ENCODE measurements around the gene SLPI.

The SLPI gene, protein sequence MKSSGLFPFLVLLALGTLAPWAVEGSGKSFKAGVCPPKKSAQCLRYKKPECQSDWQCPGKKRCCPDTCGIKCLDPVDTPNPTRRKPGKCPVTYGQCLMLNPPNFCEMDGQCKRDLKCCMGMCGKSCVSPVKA

DNA sequence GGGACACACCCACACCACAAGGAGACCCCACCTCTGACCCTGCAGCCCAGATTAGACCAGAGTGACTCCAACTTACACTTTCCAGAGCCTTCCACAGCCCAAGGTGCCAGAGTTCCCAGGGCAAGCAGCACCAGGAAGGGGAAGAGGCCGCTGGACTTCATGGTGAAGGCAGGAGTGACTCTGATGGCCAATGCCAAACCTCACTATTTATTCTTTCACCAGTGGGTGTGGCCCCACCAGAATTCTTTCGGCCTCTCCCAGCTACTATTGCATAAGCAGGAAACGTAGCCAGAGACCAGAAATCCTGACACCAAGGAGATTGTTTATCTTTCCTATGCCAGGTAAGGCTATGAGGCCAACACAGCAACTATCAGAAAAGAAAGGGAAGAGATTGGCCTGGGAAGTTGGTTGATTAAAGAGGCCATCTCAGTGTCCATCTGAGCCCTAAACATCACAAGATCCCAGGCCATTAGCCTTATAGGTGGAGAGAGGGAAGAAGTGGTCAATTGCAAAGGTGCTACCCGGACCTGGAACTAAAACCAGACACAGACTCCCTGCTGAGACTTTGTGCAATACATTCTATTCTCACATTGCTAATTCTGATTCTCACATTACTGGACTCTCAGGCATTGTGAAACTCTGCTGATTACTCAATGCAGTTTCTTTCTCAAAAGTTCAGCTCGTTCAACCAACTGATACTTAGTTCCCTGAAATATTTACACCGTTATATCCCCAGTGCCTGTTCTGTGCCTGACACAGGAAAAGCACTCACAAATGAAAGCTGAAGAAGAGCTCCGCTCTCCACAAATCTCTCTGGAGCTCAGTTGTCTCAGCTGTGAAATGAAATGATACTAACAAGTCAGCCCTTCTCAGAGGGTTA lies at the start of gene SLPI:
SLPI (minus strand) TSS at position 182 of the 880 bp plus-strand sequence; CDS start at position 161, 21 bp downstream.
- DNase-seq, result no peak

DNA sequence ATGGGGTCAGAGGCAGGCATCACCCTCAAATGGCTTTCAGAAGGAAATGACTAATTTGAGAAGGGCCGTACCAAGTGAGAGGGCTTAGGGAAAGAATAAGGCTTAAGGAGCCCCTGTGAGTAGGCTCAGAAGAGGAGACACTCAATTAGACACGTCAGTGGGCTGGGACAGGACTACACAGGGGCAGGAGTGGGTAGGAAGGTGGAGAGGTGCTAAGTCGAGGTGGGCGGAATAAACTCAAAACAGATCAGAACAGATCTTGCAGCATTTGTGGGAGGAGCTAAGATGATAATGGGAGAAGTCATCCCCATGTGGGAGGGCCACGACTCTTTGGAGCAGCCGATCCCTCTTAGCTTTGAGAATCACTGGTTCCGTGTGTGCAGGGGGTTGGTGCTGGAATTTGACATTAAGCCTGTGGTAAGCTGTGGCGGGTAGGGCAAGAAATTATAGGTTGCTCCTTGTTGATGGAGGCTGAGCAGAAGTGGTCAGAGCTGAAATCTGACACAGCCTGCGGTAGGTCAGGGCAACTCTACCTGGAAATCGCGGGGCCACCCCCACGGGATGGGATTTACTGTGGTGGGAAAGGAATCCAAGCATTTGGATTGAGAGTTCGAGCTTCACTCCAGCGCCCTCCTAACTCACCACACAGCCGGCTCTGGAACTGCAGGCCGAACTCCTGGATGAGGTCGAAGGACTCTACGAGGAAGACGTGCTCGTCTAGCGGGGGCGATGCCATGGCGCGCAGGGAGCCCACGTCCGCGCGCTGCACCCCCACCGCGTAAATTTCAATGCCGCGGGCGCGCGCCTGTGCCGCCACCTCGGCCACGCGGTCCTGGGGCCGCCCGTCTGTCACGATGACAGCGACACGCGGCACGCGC lies 49.5 kb upstream of the SLPI start:
- DNase-seq, result no peak

DNA sequence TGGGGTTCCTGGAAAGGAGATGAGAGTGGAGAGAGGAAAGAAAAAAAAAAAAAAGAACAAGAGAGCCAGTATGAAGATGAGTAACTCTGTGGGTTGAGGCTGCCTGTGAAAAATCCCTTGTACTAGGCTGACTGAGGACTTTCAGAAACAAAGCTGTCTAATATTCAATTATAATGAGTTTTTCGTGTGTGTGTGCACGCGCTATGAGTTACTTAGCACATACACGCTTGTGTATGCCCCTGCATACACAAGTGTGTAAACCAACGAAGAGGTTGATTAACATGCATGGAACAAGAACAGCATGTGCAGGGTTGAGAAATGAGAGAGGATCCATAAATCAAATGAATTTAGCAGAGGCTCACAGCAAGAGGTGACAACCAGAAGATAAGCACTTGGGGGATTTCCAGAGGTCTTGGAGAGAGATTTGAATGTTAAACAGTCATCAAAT lies 47.5 kb upstream of the SLPI start:
- DNase-seq, result no peak

DNA sequence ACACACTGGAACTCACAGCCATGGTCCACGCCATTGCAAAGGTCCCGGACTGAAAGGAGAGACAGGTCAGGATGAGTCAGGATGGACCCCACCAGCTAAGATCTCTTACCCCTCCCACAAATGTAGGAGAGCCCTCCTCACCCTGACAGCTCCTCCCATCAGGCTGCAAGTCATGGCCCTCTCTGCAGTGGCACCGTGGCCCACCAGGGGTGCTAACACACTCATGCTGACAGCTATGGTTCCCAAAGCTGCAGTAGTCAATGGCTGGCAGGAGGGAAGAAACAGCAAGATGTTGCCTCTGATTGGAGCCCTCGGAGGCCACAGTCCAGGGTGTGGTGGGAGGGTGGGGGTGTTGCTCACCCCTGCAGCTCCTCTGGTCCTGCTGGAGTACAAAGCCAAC lies 46.6 kb upstream of the SLPI start:
- no peak for DNase-seq

DNA sequence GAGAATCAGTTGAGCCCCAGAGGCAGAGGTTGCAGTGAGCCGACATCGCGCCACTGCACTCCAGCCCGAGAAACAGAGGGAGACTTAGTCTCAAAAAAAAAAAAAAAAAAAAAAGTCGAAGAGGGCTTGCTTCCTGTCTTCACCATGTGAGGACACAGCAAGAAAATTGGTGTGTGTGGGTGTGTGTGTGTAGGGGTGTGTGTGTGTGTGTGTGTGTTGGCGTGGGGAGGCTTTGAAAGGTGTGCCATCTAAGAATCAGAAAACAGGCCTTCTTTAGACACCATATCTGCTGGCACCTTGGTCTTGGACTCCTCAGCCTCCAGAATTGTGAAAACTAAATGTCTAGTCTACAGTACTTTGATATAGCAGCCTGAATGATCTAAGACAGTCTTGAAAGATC lies 45.4 kb upstream of the SLPI start:
- no peak for DNase-seq

DNA sequence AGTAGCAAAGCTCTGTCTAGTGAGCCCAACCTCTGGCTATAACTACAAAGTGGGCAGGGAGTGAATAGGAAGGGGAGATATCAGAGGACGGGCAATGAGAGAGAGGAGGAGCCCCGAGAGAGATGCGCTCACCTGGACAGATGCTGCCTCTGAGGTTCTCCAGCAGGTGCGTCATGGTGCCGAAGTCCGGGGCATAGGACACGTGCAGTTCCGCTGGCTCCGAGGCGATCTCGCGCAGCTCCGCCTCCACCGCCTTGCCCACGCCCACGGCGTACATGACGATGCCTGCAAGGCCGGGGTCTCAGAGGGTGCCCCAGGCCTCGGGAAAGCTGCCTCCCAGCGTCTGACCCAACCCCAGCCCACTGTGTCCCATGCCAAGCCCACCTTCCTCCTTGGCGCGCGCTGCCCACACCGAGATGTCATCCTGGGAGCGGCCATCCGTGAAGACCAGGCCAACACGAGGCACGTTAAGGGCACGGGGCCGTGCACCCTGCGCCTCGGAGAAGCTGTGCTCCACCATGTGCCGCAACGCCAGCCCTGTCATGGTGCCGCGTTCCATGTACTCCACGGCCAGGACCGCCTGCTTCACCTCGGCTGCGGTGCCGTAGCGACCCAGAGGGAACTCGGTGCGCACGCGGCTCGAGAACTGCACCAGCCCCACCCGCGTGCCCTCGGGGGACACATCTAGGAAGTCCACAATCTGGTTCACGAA lies 43.6 kb upstream of the SLPI start:
- no peak for DNase-seq

DNA sequence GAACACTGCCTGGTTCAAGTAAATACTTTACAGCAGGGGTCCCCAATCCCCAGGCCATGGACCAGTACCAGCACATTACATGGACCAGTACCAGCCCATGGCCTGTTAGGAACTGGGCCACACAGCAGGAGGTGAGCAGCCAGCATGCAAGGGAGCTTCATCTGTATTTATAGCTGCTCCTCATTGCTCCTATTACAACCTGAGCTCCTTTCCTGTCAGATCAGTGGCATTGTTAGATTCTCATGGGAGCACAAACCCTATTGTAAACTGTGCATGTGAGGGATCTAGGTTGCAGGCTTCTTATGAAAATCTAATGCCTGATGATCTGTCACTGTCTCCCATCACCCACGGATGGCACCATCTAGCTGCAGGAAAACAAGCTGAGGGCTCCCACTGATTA lies 40.3 kb upstream of the SLPI start:
- DNase-seq, result no peak

DNA sequence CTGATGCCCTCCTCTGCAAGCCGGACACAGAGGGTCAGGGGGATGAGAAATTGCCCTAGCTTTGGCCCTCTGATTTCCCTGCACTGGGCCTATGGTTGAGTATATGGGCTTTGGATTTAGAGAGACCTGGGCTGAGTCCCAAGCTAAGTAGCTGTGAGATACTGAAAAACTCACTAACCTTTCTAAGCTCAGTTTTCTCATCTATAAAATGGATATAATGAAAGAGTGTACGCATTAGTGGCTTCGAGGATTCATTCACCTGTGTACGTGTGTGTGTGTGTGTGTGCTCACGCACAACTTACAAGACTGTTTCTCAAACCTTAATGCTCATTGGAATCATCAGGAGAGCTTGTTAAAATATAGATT lies 39.6 kb upstream of the SLPI start:
- DNase-seq, result no peak

DNA sequence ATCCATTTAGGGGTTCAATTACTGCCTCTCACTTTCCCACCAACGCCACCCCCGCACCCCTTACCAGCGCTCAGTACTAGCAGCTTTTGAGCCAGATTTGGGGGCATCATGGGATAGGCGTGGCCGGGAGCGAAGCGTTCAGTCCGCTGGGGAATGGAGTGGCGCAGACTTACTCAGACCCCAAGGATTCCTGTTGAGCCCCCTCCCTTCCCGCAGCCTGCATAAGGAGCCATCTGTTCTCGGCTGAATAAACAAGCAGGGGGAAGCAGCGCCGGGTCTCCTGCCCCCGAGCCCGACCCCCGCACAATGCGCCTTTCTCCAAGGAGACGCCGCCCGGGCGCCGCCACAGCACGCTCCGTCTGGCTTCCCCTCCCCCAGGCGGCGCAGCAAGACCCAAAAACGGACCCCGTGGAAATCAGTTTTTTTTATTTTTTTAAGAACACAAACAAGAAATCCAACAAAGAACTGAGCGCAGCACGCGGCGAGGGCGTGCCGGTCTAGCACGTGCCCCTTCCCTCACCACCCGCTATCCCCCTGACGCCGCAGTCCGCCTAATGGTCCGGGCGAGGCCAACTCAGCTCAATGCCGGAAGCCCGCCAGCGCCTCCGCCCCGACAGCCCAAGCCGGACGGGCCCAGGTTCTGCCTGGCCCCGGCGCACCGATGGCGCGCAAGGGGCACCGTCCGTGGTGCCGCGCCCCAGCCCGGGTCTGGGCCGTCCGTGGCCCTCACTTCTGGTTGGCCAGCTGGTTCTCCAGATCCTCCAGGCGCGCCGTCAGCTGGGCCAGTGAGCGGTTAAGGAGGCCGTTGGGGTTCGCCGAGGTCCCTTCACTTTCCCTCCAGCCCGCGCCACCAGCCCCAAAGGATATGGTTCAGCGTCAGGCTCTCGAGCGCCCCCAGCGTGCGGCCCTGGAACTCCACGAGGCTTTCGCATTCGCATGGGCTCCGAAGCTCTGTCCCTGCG lies 39.0 kb upstream of the SLPI start:
- peak; percentile 77 for DNase-seq

DNA sequence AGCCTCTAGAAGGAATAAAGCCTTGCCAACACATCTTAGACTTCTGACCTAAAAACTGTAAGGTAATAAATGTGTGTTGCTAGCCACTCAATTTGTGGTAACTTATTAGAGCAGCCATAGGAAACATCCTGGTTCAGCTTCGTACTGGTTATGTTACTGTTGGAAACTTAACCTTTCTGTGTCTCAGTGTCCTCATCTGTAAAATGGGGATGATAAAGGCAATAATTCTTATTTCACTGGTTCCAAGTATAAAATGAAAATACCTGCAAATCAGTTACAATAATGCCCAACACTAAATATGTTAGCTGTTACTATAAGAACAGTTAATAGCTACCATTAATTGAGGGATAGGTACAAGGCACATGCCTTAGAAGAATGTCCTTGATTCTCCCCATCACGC lies 38.0 kb upstream of the SLPI start:
- no peak for DNase-seq

DNA sequence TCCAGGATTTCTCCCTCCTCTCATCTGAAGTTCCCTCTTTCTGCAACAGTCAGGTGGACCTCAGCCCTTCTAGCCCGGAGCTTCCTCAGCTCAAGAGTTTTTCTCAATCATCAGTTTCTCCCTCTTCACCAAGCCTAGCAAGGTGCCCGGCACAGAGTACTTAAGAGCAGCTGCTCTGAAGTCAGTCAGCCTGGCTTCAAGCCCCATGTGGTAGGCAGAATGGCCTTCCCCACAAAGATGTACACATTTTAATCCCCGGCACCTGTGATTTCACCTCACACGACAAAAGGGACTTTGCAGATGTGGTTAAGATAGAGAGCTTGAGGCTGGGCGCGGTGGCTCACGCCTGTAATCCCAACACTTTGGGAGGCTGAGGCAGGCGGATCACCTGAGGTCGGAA lies 37.2 kb upstream of the SLPI start:
- DNase-seq, result no peak

DNA sequence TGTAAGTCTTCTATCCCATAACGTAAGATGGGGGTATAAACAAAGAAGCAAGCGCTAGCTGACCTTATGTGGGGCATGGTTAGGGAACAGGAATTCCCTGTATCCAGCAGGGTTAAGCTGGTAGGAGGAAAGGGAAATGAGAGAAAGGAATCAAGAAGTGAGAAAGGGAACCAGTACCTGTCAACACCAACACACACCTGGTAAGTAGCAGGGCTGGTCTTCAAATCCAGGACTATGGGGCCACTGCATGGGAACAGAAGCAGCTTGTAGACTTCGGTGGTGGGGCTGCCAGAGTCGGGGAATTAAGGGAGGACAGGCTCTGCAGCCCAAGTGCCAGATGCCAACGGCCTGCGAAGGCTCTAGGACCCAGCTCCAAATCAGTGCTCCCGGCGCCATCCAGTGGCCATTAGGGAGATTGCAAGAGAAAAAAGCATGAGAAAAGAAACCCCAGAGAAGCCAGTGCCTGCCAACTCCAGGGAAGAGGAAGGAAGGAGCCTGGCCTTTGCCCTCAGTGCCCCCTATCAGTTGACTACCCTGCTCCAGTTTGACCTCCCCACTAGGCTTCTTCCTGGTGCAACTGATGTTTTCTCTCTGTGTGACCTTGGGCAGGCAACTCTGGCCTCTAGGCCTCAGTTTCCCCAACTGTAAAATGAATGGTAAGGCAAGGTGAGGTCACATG lies 36.5 kb upstream of the SLPI start:
- DNase-seq, result peak; percentile 72

DNA sequence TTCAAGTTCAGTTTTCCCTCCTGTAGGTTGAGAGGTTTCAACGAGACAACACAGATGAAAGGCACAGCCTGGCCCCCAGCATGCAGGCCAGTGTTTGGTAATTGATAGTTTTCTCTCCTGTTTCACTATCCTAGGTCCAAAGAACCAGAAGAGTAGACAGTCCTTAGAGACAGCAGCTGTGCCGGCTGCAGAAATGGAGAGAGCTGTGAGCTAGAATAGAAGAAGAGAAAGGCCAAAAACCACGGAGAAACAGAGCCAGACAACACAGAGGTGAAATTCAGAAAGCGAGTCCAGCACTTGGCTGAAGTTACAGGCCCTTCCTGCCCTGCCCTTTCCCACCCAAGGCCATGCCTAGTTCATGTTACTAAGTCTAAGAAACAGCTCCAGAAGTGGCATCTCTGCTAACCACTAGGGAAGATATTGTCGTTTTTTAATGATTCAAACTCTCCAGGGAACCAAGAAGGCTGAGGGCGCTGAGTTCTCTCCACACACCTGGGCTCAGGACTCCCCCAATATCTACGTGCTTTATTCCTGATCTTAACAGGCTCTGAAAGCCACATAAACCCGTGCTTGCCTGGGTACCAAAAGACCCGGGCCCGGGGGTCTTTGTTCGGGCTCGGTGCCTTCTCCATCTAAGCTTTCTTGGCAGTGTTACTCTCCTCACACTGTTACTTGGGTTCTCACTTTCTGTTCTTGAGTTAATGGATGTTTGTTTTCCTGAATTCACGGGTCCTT lies 35.7 kb upstream of the SLPI start:
- no peak for DNase-seq

DNA sequence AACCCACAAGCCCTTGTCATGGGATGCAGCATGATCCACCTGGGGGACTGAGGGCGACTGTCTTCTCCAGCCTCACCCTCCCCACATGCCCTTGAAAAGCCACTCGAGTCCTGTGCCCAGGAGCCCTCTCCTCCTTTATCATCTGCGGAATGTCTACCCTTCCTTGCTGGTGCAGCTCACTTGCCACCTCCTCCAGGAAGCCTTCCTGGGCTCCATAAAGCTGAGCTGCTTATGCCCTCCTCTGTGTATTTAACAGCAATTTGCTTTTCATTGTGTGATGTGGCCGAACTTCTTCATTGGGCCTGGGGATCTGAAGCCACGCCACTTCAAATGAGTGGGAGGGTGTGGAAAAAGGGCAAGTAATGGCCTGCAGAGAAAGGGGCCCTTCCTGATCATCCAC lies 34.5 kb upstream of the SLPI start:
- DNase-seq, result no peak

DNA sequence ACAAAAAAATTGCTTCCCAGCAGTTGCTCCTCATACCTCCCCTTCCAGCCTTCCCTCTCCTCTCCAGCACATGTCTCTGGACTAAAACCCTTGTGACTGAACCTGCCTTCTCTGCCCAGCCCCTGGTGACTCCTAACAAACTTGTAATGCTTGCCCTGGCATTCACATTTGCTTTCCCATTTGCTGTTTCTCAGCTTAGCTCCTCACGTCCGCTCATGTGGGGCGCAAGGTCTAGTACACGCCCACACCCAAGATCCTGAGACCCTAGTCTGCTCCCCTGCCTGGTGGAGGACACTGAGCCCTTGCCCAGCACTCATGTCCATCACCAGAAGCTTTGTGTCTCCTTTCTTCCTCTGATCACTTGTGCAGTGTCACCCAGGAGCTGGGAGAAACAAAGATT lies 34.0 kb upstream of the SLPI start:
- DNase-seq, result no peak

DNA sequence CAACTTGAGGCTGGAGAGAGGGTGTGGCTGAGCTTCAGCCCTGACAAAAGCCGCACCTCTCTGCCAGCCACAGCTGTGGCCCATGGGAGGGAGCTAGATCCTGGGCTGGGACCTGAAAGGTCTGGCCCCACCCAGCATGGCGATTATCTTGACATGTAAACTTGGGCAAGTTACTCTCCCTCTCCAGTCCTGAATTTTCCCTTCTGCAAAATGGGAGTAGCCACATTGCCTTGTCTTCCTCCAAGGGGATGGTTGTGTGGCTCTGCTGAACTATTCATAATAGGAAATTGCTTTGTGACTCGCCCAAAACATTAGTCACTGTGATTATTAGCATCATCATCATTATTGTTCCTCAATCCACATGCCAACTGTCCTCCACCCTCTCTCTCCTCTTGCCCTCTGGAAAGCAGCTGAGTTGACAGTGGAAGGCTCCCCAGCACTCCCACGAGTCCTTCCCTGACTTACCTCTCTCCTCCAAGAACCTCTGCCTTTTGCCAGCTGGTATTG lies 29.2 kb upstream of the SLPI start:
- DNase-seq, result no peak

DNA sequence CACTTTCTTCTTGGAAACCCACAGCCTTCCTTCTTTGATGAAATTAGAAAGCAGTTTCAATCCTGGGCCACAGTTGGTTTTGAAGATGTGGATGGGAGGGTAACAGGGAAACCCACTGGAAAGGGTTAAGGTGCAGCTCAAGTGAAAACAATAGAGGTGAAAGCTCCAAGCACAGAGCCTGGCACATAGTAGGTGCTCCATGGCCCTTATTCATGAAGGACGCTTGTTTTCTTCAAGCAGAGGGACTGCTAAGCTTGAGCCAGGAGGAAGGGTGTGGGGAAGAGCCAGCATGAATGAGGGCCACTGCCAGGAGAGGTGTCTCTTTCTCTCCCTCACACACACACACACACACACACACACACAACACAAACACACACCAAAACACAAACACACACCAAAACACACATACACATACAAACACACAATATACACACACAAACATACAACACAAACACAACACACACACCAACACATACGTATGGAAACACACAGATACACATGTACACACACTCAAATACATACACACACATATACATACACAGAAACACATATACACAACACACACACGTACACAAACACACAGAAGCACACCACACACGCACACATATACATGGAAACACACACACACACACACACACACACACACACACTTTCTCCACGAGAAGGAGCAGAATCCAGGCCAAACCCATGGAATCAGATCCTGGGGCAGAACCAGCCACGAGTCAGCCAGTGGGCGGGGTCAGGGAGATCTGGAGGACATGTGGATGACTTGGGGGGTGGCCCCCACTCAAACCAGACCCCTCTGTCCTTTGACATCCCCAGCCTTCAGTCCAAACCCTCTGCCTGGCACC lies 28.6 kb upstream of the SLPI start:
- no peak for DNase-seq

DNA sequence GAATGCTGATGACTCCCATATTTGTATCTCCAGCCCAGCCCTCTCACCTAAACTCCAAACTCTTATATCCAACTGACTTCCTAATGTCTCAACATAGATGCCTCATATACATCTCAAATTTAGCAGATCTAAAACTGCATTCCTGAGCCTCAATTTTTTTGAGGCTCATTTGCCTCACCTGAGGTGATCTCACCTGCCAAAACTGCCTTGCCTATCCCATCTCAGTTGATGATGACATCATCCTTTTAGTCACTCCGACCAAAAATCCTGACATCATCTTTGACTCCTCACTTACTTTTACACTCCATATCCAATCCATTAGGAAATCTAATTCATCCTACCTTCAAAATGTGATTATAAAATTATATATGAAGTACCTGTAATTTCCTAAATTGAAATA lies 25.6 kb upstream of the SLPI start:
- DNase-seq, result no peak

DNA sequence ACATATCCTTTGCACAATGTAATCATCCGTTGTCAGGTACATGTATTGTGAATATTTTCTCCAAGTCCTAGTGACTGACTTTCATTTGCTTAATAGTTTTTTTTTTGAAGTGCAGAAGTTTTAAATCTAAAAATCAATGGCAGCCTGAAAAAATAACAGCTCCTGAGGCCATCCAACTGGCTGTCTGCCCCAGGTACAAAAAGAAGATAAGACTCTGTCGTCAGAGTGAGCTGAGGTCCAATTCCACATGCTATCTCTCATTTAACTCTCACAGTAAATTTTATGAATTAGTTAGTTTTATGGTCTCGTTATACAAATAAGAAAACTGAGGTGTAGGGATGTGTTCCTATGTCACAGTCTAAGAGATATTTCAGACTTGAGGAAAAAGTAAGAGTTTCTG lies 21.0 kb upstream of the SLPI start:
- DNase-seq, result no peak
